ENCODE results near the gene TNFRSF6B. TPM values are rescaled to one million over a fixed set of nuclear protein-coding genes. Genes with fewer than 3 reads are reported as not detected.

The TNFRSF6B gene
- total RNA-seq, 1 donor from 2014 or later: 2.8 TPM

DNA sequence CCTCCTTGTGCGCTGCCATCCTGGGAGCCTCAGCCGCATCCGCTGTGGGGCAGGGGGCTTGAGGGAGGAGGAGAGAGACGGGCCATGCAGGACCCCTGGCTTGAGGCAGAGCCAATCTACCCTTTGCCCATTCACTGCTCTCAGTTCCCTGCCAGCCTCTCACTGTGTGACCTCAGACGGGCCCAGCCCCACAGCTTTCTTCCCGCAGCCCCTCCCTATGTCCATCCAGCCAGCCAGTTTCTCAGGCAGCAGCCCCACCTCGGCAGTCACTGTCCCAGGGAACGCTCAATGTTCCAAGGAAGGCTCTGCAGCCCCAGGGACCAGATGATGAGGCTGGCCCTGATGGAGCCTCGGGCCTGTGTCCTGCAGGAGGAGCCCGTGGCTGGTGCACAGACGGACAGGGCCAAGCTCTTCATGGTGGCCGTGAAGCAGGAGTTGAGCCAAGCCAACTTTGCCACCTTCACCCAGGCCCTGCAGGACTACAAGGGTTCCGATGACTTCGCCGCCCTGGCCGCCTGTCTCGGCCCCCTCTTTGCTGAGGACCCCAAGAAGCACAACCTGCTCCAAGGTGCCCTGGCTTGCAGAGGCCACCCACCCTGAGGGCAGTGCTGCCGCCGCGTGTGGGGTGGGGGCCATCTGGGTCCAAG, 3.9 kb upstream of the TNFRSF6B start:
- no peak for FAIRE-seq
- H3K36me3 ChIP-seq (ENCODE audit: insufficient read depth, low read length): no peaks in the 10 kb centered on the region
- Mint-ChIP-seq H3K9me3 (ENCODE audit: unreplicated experiment) (no peaks in the 10 kb centered on the region), H3K27ac (ENCODE audit: unreplicated experiment) (no peak overlapping the region), H3K27me3 (ENCODE audit: low read depth, unreplicated experiment) (no peaks in the 10 kb centered on the region), H3K36me3 (ENCODE audit: low read depth, unreplicated experiment) (peaks cover 3% of the 10 kb centered on the region), H3K4me3 (ENCODE audit: unreplicated experiment) (no peak overlapping the region), H3K4me1 (ENCODE audit: low read depth, unreplicated experiment) (no peaks in the 10 kb centered on the region)
- no peak for DNase-seq (ENCODE audit: low read depth)
- H3K79me2 ChIP-seq (ENCODE audit: insufficient read depth, low read length): peaks cover 7% of the 10 kb centered on the region
- no peak overlapping the region for H3K4me3 ChIP-seq (ENCODE audit: insufficient read depth, low read depth, low read length)
- peaks cover 12% of the 10 kb centered on the region for H3K4me1 ChIP-seq (ENCODE audit: insufficient read depth, low read length)
- no peaks in the 10 kb centered on the region for H3K9me3 ChIP-seq (ENCODE audit: insufficient read depth, low read depth, low read length)
- no peak overlapping the region for H2AFZ ChIP-seq (ENCODE audit: low read depth, low read length)
- no peaks in the 10 kb centered on the region for H4K20me1 ChIP-seq (ENCODE audit: insufficient read depth, low read length)
- H3K27me3 ChIP-seq (ENCODE audit: insufficient read depth, low read length): no peaks in the 10 kb centered on the region
- no peak overlapping the region for H3K9ac ChIP-seq (ENCODE audit: low read length)
- no peak overlapping the region for H3K27ac ChIP-seq (ENCODE audit: low read depth, low read length)
- TF ChIP-seq EZH2 (IDR thresholded peaks at IDR 0.05; ENCODE audit: insufficient read depth, low read length): no peak
- TF ChIP-seq, protein P1, sequence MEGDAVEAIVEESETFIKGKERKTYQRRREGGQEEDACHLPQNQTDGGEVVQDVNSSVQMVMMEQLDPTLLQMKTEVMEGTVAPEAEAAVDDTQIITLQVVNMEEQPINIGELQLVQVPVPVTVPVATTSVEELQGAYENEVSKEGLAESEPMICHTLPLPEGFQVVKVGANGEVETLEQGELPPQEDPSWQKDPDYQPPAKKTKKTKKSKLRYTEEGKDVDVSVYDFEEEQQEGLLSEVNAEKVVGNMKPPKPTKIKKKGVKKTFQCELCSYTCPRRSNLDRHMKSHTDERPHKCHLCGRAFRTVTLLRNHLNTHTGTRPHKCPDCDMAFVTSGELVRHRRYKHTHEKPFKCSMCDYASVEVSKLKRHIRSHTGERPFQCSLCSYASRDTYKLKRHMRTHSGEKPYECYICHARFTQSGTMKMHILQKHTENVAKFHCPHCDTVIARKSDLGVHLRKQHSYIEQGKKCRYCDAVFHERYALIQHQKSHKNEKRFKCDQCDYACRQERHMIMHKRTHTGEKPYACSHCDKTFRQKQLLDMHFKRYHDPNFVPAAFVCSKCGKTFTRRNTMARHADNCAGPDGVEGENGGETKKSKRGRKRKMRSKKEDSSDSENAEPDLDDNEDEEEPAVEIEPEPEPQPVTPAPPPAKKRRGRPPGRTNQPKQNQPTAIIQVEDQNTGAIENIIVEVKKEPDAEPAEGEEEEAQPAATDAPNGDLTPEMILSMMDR (IDR thresholded peaks at IDR 0.05; ENCODE audit: insufficient read depth, low read depth, low read length): no peak
- no peak overlapping the region for H3K4me2 ChIP-seq (ENCODE audit: low read length)

DNA sequence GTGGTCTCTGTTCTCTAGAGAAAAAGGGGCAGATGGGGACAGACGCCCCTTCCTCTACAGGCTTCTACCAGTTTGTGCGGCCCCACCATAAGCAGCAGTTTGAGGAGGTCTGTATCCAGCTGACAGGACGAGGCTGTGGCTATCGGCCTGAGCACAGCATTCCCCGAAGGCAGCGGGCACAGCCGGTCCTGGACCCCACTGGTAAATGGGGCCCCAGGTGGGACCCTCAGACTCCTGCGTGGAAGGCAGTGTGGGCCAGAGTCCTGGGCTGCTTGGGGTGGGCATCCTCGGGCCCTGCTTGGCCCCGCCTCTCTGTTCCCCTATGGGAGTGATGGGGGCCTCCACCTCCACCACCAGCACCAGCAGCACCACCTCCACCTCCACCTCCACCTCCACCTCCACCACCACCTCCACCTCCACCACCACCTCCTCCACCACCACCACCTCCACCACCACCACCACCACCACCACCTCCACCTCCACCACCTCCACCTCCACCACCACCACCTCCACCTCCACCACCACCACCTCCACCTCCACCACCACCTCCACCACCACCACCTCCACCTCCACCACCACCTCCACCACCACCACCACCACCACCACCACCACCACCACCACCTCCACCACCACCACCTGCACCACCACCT, 3.2 kb upstream of the TNFRSF6B start:
- Mint-ChIP-seq H3K4me1 (ENCODE audit: low read depth, unreplicated experiment) (peaks cover 3% of the 10 kb centered on the region), H3K27ac (ENCODE audit: unreplicated experiment) (no peak overlapping the region), H3K9me3 (ENCODE audit: unreplicated experiment) (no peaks in the 10 kb centered on the region), H3K36me3 (ENCODE audit: low read depth, unreplicated experiment) (peaks cover 3% of the 10 kb centered on the region), H3K27me3 (ENCODE audit: low read depth, unreplicated experiment) (no peaks in the 10 kb centered on the region), H3K4me3 (ENCODE audit: unreplicated experiment) (no peak overlapping the region)
- FAIRE-seq (no peak), DNase-seq (ENCODE audit: low read depth) (no peak)
- Histone ChIP-seq H3K36me3 (ENCODE audit: insufficient read depth, low read length) (no peaks in the 10 kb centered on the region), H3K4me1 (ENCODE audit: insufficient read depth, low read length) (peaks cover 17% of the 10 kb centered on the region), H3K27me3 (ENCODE audit: insufficient read depth, low read length) (no peaks in the 10 kb centered on the region), H3K9ac (ENCODE audit: low read length) (no peak overlapping the region), H2AFZ (ENCODE audit: low read depth, low read length) (no peak overlapping the region), H3K4me3 (ENCODE audit: insufficient read depth, low read depth, low read length) (no peak overlapping the region), H3K27ac (ENCODE audit: low read depth, low read length) (no peak overlapping the region), H3K4me2 (ENCODE audit: low read length) (no peak overlapping the region), H4K20me1 (ENCODE audit: insufficient read depth, low read length) (no peaks in the 10 kb centered on the region), H3K79me2 (ENCODE audit: insufficient read depth, low read length) (peaks cover 9% of the 10 kb centered on the region), H3K9me3 (ENCODE audit: insufficient read depth, low read depth, low read length) (no peaks in the 10 kb centered on the region)
- TF ChIP-seq, protein P1 (IDR thresholded peaks at IDR 0.05; ENCODE audit: insufficient read depth, low read depth, low read length): no peak
- no peak for TF ChIP-seq EZH2 (IDR thresholded peaks at IDR 0.05; ENCODE audit: insufficient read depth, low read length)

All from astrocyte (in vitro differentiated cells and primary cell).